ENCODE data around the gene PPP1R27. TPM values are rescaled to one million over a fixed set of nuclear protein-coding genes. Genes with fewer than 3 reads are reported as not detected.

PPP1R27 gene
- total and polyA plus RNA-seq, 2 donors (not counting 3 experiments of a cell fraction or from before 2014, with no cell fraction given), result not detected

- Histone ChIP-seq H3K9ac (replicated peaks; ENCODE audit: extremely low read depth, insufficient read depth, low read length) (no peak overlapping the region), H2AFZ (ENCODE audit: low read depth, low read length) (no peak overlapping the region), H3K9me1 (replicated peaks; ENCODE audit: control insufficient read depth, extremely low read depth, insufficient read depth, low read length) (no peaks in the 10 kb centered on the region), H3K9me3 (replicated peaks; ENCODE audit: control insufficient read depth, insufficient read depth, low read length) (no peaks in the 10 kb centered on the region), H4K20me1 (replicated peaks; ENCODE audit: control insufficient read depth, extremely low read depth, insufficient read depth, low read length) (no peaks in the 10 kb centered on the region), H3K4me2 (ENCODE audit: insufficient read depth, low read length) (no peak overlapping the region), H3K27ac (ENCODE audit: insufficient read depth, low read depth, low read length) (no peak overlapping the region), H3K79me2 (ENCODE audit: control insufficient read depth, insufficient read depth, low read length) (no peaks in the 10 kb centered on the region), H3K36me3 (ENCODE audit: control insufficient read depth in 2 of 2, extremely low read depth in 1 of 2, insufficient read depth in 2 of 2, low read length in 2 of 2) (peaks cover 24 to 53% of the 10 kb centered on the region in 2 experiments), H3K4me3 (replicated peaks in 1 of 3; ENCODE audit: insufficient read depth in 1 of 3, low read depth in 1 of 3, low read length in 3 of 3) (no peak overlapping the region), H3K4me1 (ENCODE audit: control insufficient read depth, extremely low read depth, insufficient read depth, low read length) (no peaks in the 10 kb centered on the region), H3K27me3 (ENCODE audit: control insufficient read depth in 2 of 2, insufficient read depth in 2 of 2, low read length in 2 of 2) (no peaks in the 10 kb centered on the region)
- TSS peak; percentile 12 for BruUV-seq (replicated peaks)
- DNase-seq (ENCODE audit: low read depth, low spot score), result no peak
- intact Hi-C loops (cut with micrococcal nuclease), result no loop called here
- dilution Hi-C loops (cut with MboI; ENCODE audit: extremely low pct_ligation_motif_present, low sequenced_read_pairs), result no loop called here
- ChIA-PET POLR2A (no interaction called here), CTCF (interaction anchor here (1.3 kb wide), 1 partner anchor 24 kb away, joined by 3 read pairs; no protein-coding TSS in a partner anchor)
- TF ChIP-seq POLR2AphosphoS5 (IDR thresholded peaks at IDR 0.05; ENCODE audit: insufficient read depth, low read depth, low read length), result no peak
- no peak for TF ChIP-seq CTCF (IDR thresholded peaks at IDR 0.05; ENCODE audit: extremely low read depth in 1 of 2, insufficient read depth in 1 of 2, low read depth in 1 of 2, low read length in 2 of 2)
- TF ChIP-seq GATA2 (IDR thresholded peaks at IDR 0.05; ENCODE audit: insufficient read depth, insufficient read length, low read depth, low read length), result no peak
- no peak for TF ChIP-seq MYC (IDR thresholded peaks at IDR 0.05; ENCODE audit: low read depth, low read length)
- no peak for TF ChIP-seq JUN (IDR thresholded peaks at IDR 0.05; ENCODE audit: borderline replicate concordance, insufficient read depth, insufficient read length, low read depth)
- TF ChIP-seq EZH2 (IDR thresholded peaks at IDR 0.05; ENCODE audit: borderline replicate concordance, low read depth, low read length, severe bottlenecking), result no peak
- TF ChIP-seq FOS (IDR thresholded peaks at IDR 0.05; ENCODE audit: borderline replicate concordance, insufficient read depth, low read length), result no peak
- TF ChIP-seq MAX (IDR thresholded peaks at IDR 0.05; ENCODE audit: insufficient read depth, insufficient read length), result no peak
- no peak for TF ChIP-seq POLR2A (IDR thresholded peaks at IDR 0.05; ENCODE audit: low read depth, low read length)
- no peak for FAIRE-seq
Observed at GRCh38 chr17:81845881-81846742, 11.3 kb upstream of the PPP1R27 start.

Data from endothelial cell of umbilical vein (primary cell).